Esophagus squamous epithelium (tissue), 5 donors: ENCODE results near the gene CC2D2A. TPM values are rescaled to one million over a fixed set of nuclear protein-coding genes. Genes with fewer than 3 reads are reported as not detected.

ENCODE experiments used
- DNase-seq: peaks from one replicate; lab custom pipeline; 2025; lab: John Stamatoyannopoulos, UW
- H3K27ac ChIP-seq, 4 donors: fragments of 200-600 bp; sonication (generic); one replicate each; pipeline ENCODE4 v1.5.1; 2016 to 2019; ENCODE audit warnings: mild to moderate bottlenecking in 1 of 4
- H3K27me3 ChIP-seq, 4 donors: fragments of 200-600 bp; sonication (generic); 1 replicate in 3 of 4; 2 replicates in 1 of 4; pipeline versions ENCODE4 v1.5.1 to v1.6.0; 2017 to 2021; ENCODE audit warnings: antibody characterized with exemption in 1 of 4
- H3K36me3 ChIP-seq, 3 donors: fragments of 200-600 bp; sonication (generic); one replicate each; pipeline ENCODE4 v1.5.1; 2016 to 2019
- H3K4me1 ChIP-seq, 3 donors: fragments of 200-600 bp; sonication (generic); one replicate each; pipeline ENCODE4 v1.5.1; 2017 to 2019
- H3K4me3 ChIP-seq, 4 donors: fragments of 200-600 bp; sonication (generic); 1 replicate in 3 of 4; 2 replicates in 1 of 4; pipeline ENCODE4 v1.5.1; 2016 to 2019; ENCODE audit warnings: mild to moderate bottlenecking in 2 of 4, moderate library complexity in 1 of 4
- H3K9me3 ChIP-seq, 3 donors: fragments of 200-600 bp; sonication (generic); one replicate each; pipeline ENCODE4 v1.5.1; 2016 to 2019
- CTCF ChIP-seq, 6 experiments: fragments of 450-650 bp in 4 of 6; fragments of 200-600 bp in 2 of 6; sonication (generic) in 2 of 6; IDR thresholded peaks; one replicate each; pipeline ENCODE4 v1.5.1; 2016 to 2019; ENCODE audit warnings: antibody characterized with exemption in 6 of 6, mild to moderate bottlenecking in 4 of 6, moderate library complexity in 4 of 6
- POLR2A ChIP-seq, 4 donors: fragments of 450-650 bp; IDR thresholded peaks; one replicate each; pipeline ENCODE4 v1.6.1; 2017; ENCODE audit warnings: antibody characterized with exemption in 4 of 4, mild to moderate bottlenecking in 4 of 4, moderate library complexity in 3 of 4
- WGBS, 2 donors: methylation state at CpG; one replicate each; pipeline ENCODE4 v1.1.5; 2018; 5-methylcytosine and 5-hydroxymethylcytosine counted together
- intact Hi-C: fragments of 100-400 bp; cut with DNase I; formaldehyde crosslinking; loops from one replicate; pipeline ENCODE4 v1.15.0; 2022
- total RNA-seq, 4 donors: library from RNA; depleted of rRNA; stranded (reverse); fragments of >200 nt; gene quantifications; one replicate each; pipeline ENCODE4 v1.1.0, GENCODE V29; 2016
- donor health status: DM: yes; HTN: yes; CAD: no.

The CC2D2A gene
- total RNA-seq, 4 donors from 2014 or later, result 2.1 to 9.0 (median 6.4) TPM

GRCh38 chr4:15495621-15496020 is 25.9 kb downstream of the CC2D2A start:
- peaks cover 0 to 6% (median 0%) of the 10 kb centered on the region in 3 donors for H3K9me3 ChIP-seq
- WGBS, 2 donors, result 33 to 38% methylated on average over 1 of the region's 1 CpG
- no peak overlapping the region for H3K4me3 ChIP-seq
- no peak for DNase-seq
- TF ChIP-seq CTCF (IDR thresholded peaks at IDR 0.05), result no peak
- TF ChIP-seq POLR2A (IDR thresholded peaks at IDR 0.05), result no peak
- intact Hi-C loops, result no loop called here
- no peaks in the 10 kb centered on the region for H3K27me3 ChIP-seq
- H3K36me3 ChIP-seq, result no peaks in the 10 kb centered on the region
- H3K27ac ChIP-seq, result no peak overlapping the region
- peaks cover 0 to 24% (median 6%) of the 10 kb centered on the region in 3 donors for H3K4me1 ChIP-seq

- WGBS, 2 donors, result 21 to 32% methylated on average over 3 of the region's 3 CpGs
- Histone ChIP-seq H3K27me3 (no peaks in the 10 kb centered on the region), H3K9me3 (peaks cover 0 to 6% (median 0%) of the 10 kb centered on the region in 3 donors), H3K27ac (no peak overlapping the region), H3K4me3 (no peak overlapping the region), H3K36me3 (peaks cover 0 to 13% (median 0%) of the 10 kb centered on the region in 3 donors), H3K4me1 (peaks cover 0 to 20% (median 6%) of the 10 kb centered on the region in 3 donors)
- TF ChIP-seq POLR2A (IDR thresholded peaks at IDR 0.05) (no peak), CTCF (IDR thresholded peaks at IDR 0.05) (no peak)
- intact Hi-C loops, result no loop called here
- no peak for DNase-seq
These were observed 28.7 kb downstream of the CC2D2A start for GRCh38 chr4:15498356-15498755.

- peaks cover 0 to 6% (median 0%) of the 10 kb centered on the region in 3 donors for H3K9me3 ChIP-seq
- H3K27me3 ChIP-seq, result no peaks in the 10 kb centered on the region
- no peak overlapping the region for H3K27ac ChIP-seq
- H3K4me3 ChIP-seq, result no peak overlapping the region
- peaks cover 0 to 10% (median 0%) of the 10 kb centered on the region in 3 donors for H3K4me1 ChIP-seq
- intact Hi-C loops, result no loop called here
- H3K36me3 ChIP-seq, result peaks cover 0 to 17% (median 0%) of the 10 kb centered on the region in 3 donors
- no peak for TF ChIP-seq POLR2A (IDR thresholded peaks at IDR 0.05)
- no peak for TF ChIP-seq CTCF (IDR thresholded peaks at IDR 0.05)
- no peak for DNase-seq
- WGBS, 2 donors, result 88 to 93% methylated on average over 7 of the region's 7 CpGs
These were observed 31.0 kb downstream of the CC2D2A start for GRCh38 chr4:15500701-15501100.

- 85% methylated on average over 2 of the region's 2 CpGs for WGBS, 2 donors
- Histone ChIP-seq H3K27me3 (no peaks in the 10 kb centered on the region), H3K9me3 (peaks cover 0 to 3% (median 0%) of the 10 kb centered on the region in 3 donors), H3K36me3 (peaks cover 0 to 29% (median 0%) of the 10 kb centered on the region in 3 donors), H3K4me3 (no peak overlapping the region), H3K4me1 (peaks cover 0 to 8% (median 0%) of the 10 kb centered on the region in 3 donors), H3K27ac (no peak overlapping the region)
- intact Hi-C loops, result no loop called here
- TF ChIP-seq CTCF (IDR thresholded peaks at IDR 0.05) (no peak), POLR2A (IDR thresholded peaks at IDR 0.05) (no peak)
- DNase-seq, result no peak
These were observed 32.3 kb downstream of the CC2D2A start for GRCh38 chr4:15501941-15502340.

GRCh38 chr4:15502384-15502783 is 32.7 kb downstream of the CC2D2A start:
- Histone ChIP-seq H3K9me3 (no peaks in the 10 kb centered on the region), H3K27ac (no peak overlapping the region), H3K27me3 (no peaks in the 10 kb centered on the region), H3K4me1 (peaks cover 0 to 8% (median 0%) of the 10 kb centered on the region in 3 donors), H3K36me3 (peaks cover 0 to 33% (median 0%) of the 10 kb centered on the region in 3 donors), H3K4me3 (no peak overlapping the region)
- TF ChIP-seq POLR2A (IDR thresholded peaks at IDR 0.05) (no peak), CTCF (IDR thresholded peaks at IDR 0.05) (no peak)
- intact Hi-C loops, result no loop called here
- 88 to 94% methylated on average over 3 of the region's 3 CpGs for WGBS, 2 donors
- no peak for DNase-seq
